HG02885 (cell line): ENCODE data around the gene MIGA1.
"Not testable (repeated sequence)": the region's sequence is repeated elsewhere in the genome, so short reads cannot be mapped to it uniquely, and the experiment has no call there.

Experiments used
- ATAC-seq: cut with Tn5 transposase; IDR thresholded peaks from one replicate; pipeline ENCODE4 v1.9.1; 2021; ENCODE audit warnings: mild to moderate bottlenecking; ENCODE audit not compliant: unreplicated experiment, poor library complexity

MIGA1 gene

DNA sequence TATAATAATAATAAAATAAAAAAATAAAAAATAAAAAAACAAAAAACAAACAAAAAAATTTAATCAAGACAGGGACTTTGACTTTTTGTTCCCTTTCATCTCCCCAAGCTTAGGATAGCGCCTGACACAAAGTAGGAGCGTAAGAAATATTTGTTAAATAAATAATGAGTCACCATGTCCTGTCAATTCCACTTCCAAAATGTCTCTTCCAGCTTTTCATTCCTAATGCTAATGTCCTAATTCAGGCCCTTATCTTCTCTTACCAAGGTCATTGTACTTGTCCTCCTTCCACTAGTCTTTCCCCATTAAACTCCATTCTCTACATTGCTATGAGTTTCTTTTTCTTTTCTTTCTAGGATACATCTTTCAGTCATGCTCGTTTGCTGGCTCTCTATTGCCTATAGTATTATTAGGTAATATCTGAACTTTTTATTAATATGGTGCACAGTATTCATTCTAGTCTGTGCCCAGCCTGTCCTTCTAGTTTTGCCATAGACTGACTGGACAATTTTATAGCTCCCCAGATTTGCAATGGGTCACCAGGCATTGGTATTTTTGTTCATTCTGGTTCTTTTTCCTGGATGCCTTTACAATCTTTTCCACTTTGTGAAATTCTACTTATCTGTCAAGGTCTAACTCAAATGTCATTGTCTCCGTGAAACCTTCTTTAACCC lies 120.3 kb downstream of the MIGA1 start:
- ATAC-seq, result no peak

DNA sequence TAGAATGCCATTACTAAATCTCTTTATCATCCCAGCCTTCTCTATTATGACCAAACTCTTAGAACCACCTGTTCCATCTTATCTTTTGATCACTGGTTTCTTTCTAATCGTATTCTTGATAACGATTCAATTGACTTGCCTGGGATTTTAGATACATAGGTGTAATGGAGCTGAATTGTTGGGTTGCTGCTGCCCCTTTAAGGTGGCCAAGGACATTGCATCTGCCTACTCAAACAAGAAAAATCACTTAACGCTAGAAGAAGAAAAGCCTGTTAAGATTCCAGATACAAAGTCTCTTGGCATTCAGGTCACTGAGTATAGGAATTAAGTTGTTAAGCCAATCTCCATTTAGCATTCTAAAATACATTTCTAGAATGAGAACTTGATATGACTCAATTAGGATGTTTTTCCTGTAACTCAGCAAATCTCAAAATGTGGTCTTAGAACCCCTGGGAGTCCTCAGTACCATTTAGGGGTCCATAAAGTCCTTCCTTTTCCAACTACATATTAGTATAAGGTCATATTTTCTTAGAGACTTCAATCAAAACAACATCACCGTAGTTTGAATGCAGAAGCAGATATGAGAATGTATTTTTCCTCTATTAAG lies 121.3 kb downstream of the MIGA1 start:
- peak; percentile 69 for ATAC-seq

DNA sequence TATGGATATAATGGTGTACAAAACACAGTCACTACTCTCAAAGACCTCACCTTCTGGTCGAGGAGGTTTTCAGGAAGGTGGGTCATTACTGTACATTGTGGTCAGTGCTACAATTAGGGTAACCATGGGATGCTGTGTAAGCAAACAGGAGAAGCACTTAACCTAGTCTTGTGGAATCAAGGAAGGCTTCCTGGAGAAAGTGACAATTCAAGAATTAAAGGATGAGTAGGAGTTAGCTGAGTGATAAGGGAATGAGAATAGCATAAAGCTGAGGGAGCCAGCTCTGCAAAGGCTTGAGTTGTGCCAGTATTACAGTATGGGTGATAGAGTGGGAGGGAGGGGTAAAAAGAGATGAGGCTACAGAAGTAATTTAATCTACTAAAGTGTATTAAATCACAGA lies 126.2 kb downstream of the MIGA1 start:
- ATAC-seq, result no peak

DNA sequence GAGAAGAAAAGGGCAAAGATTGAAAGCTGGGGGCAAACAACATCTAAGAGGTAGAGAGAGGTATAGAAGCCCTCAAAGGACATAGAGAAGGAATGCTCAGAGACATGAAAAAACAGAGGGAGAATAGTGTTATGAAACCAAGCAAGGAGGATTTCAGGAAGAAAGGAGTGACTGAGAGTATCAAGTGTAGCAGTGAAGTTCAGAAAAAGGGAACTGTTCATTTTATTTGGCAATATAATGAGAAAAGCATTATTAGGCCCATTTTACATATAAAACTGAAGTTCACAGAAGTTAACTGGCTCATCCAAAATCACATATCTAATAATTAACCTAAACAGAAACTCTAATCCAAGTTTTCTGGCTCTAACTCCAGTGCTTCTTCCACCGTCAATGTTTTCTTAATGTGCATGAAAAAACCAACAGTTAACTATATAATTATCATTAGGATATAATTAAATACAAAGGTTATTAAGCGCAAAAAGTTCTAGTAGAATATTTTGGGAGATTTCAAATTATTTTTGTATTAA lies 126.6 kb downstream of the MIGA1 start:
- ATAC-seq, result no peak

DNA sequence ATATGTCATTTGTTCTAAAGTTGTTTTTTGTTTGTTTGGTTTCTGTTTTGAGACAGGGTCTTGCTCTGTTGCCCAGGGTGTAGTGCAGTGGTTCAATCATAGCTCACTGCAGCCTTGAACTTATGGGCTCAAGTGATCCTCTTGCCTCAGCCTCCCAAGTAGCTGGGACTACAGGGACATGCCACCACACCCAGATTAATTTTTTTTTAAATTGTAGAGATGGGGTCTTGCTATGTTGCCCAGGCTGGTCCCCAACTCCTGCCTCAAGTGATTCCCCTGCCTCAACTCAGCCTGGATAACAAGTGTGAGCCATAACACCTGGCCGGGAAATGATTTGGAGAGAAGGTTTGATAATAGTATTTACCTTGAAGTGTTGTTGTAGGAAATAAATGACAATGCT lies 127.2 kb downstream of the MIGA1 start:
- no peak for ATAC-seq

DNA sequence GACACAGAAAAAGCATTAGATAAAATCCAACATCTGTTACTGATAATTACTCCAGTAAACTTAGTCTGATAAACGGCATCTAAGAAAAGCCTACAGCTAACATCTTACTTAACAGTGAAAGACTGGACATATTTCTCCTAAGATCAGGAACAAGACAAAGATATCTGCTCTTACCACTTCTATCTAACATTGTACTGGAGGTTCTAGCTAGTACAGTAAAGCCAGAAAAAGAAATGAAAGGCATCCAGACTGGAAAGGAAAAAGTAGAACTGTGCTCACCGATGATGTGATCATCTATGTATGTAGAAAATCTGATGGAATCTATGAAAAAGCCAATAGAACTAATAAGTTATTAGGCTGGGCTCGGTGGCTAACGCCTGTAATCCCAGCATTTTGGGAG lies 130.7 kb downstream of the MIGA1 start:
- no peak for ATAC-seq

DNA sequence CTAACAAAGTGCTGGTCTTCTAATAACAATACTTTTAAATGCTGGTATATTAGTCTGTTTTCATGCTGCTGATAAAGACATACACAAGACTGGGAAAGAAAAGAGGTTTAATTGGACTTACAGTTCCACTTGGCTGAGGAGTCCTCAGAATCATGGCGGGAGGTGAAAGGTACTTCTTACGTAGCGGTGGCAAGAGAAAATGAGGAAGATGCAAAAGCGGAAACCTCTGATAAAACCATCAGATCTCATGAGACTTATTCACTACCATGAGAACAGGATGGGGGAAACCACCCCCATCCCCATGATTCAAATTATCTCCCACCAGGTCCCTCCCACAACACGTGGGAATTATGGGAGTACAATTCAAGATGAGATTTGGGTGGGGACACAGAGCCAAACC lies 139.5 kb downstream of the MIGA1 start:
- not testable (repeated sequence) for ATAC-seq

DNA sequence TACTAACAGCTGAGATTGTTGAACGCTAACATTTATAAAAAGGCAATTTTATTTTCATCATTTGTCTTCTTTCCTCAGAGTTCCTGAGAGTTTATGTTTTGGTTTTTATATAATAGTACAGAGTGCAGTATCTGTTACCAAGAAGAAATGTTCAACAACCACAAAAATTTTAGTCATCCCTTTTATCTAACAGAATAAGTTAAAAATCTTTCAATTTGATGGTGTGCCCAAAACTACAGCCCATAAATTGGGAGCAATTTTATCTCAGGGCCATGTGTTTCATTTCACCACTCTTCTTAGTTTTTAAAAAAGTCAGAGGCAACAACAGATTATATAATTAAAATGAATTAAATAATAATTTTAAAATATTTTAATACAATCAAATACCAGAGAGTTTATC lies 146.1 kb downstream of the MIGA1 start:
- no peak for ATAC-seq

DNA sequence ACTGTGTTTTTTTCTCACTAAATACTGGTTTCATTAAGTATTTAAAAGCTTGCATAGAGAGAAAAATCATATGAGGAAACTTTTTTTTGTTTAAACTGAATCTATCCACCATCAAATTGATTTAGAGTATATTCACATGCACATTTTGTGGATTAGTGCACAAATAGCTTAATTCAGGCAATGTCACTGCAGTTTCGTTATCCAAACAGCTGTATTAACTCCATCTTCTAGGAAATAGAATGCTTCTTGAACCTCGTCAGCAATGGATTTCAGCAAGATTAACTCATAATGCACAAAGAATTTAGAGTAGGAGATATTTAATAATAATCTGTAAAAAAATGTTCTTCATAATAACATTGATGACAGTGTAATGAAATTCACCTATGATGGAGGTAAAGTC lies 146.5 kb downstream of the MIGA1 start:
- ATAC-seq, result no peak

DNA sequence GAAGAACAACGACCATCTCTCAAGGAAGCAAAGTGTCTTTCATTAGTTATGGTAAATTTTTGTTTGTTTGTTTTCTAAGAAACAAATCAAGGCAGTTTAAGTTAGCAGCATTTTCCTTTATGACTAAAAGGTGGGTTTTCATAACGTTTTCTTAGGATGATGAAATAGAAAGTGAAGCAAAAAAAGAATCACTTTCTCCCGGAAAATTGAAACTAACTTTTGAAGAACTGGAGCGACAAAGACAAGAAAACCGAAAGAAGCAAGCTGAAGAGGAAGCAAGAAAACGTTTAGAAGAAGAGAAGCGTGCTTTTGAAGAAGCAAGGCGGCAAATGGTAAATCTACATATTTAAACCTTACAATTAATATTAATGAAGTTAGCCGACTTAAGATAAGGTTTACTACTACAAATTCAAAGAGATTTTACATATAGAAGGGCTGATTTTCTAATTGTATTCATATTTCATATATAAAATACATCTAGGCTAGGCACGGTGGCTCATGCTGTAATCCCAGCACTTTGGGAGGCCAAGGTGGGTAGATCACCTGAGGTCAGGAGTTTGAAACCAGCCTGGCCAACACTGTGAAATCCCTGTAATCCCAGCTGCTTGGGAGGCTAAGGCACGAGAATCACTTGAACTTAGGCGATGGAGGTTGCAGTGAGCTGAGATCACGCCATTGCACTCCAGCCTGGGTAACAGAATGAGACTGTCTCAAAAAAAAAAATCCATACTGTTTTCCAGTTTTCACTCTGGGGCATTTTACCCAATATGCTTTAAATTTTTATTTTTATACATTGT lies 147.3 kb downstream of the MIGA1 start:
- peak; percentile 67 for ATAC-seq

DNA sequence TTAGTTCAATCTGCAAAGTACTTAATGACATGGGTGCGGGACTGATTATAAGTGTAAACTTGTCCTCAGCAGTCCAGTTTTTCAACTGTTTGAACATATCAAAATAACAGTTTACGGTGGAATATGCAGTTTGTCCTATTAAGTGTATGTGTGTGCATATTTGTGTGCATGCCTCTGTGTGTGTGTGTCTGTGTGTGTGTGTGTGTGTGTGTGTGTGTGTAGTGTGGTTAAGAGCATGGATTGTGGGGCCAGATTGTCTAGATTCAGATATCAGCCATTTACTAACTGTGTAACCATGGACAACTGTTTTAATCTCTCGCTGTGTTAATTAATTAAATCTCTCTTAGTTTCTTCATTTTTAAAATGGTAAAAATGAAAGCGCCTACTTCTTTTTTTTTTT lies 148.0 kb downstream of the MIGA1 start:
- ATAC-seq, result no peak
